C4-2B (cell line): ENCODE results near the gene ACBD6.

Experiments
- ZFX ChIP-seq: fragments of 450-650 bp; IDR thresholded peaks from 2 replicates; pipeline ENCODE4 v1.6.1; 2017
- TF ChIP-seq, protein P1 (sequence below): fragments of 450-650 bp; conservative IDR thresholded peaks from 2 replicates; pipeline ENCODE4 v1.5.1; 2017; ENCODE audit warnings: mild to moderate bottlenecking

DNA sequence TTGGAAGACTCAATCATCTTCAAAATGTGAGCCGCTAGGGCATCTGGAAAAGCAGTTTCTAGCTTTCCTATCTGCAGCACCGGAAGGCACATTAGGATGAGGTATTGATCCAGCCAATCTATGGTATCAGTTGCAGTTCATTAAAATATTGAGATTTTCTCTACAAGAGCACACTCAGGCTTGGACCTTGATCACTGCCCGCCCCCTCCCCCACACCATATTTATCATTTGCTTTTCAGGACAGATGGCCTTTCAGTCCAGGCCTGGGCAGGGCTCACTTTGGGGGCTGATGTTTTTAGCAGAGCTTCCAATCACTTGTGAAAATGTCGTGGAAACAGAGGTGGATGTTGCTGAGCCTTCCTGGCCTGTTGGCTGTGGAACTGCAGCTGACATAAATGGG is 254.8 kb downstream of the ACBD6 start:
- TF ChIP-seq, protein P1, sequence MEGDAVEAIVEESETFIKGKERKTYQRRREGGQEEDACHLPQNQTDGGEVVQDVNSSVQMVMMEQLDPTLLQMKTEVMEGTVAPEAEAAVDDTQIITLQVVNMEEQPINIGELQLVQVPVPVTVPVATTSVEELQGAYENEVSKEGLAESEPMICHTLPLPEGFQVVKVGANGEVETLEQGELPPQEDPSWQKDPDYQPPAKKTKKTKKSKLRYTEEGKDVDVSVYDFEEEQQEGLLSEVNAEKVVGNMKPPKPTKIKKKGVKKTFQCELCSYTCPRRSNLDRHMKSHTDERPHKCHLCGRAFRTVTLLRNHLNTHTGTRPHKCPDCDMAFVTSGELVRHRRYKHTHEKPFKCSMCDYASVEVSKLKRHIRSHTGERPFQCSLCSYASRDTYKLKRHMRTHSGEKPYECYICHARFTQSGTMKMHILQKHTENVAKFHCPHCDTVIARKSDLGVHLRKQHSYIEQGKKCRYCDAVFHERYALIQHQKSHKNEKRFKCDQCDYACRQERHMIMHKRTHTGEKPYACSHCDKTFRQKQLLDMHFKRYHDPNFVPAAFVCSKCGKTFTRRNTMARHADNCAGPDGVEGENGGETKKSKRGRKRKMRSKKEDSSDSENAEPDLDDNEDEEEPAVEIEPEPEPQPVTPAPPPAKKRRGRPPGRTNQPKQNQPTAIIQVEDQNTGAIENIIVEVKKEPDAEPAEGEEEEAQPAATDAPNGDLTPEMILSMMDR, result no peak
- TF ChIP-seq ZFX, result no peak
